PC-9 (cell line): ENCODE data around the gene AAK1. TPM values are rescaled to one million over a fixed set of nuclear protein-coding genes. Genes with fewer than 3 reads are reported as not detected.

Experiments
- BruUV-seq: library from RNA; stranded (reverse); fragments of 400-500 nt; replicated peaks from 2 replicates; lab custom pipeline; 2021; lab: Mats Ljungman, UMichigan
- CTCF ChIA-PET: fragments of 300-600 bp; sonication (Branson Sonifier 250); formaldehyde crosslinking; loops from one replicate; lab custom pipeline; 2022; ENCODE audit warnings: antibody characterized with exemption; lab: Charles Lee
- POLR2A ChIA-PET: fragments of 300-600 bp; sonication (Branson Sonifier 250); formaldehyde crosslinking; loops from one replicate; lab custom pipeline; 2022; ENCODE audit warnings: antibody characterized with exemption; ENCODE audit not compliant: unreplicated experiment; lab: Charles Lee
- DNase-seq, 2 experiments: peaks; one replicate each; pipeline versions ENCODE4 v3.0.0 to v3.0.0-alpha.2; 2015 to 2022; ENCODE audit warnings: mixed read lengths in 1 of 2
- H2AFZ ChIP-seq: fragments of 200-600 bp; sonication (generic); 2 replicates; pipeline ENCODE4 v1.8.1; 2017; ENCODE audit warnings: antibody characterized with exemption
- H3F3A ChIP-seq: fragments of 200-600 bp; sonication (generic); 2 replicates; pipeline ENCODE4 v1.8.1; 2017; ENCODE audit warnings: antibody characterized with exemption, mild to moderate bottlenecking, low read depth; ENCODE audit not compliant: insufficient read depth
- H3K27ac ChIP-seq: fragments of 200-600 bp; sonication (generic); 2 replicates; pipeline ENCODE4 v1.6.1; 2016; ENCODE audit warnings: mixed run types
- H3K27me3 ChIP-seq: fragments of 200-600 bp; sonication (generic); 2 replicates; pipeline ENCODE4 v1.6.1; 2016; ENCODE audit warnings: low read depth, mixed run types; ENCODE audit not compliant: insufficient read depth
- H3K36me3 ChIP-seq: fragments of 200-600 bp; sonication (generic); 2 replicates; pipeline ENCODE4 v1.6.1; 2016; ENCODE audit warnings: low read depth, mixed run types
- H3K4me1 ChIP-seq: fragments of 200-600 bp; sonication (generic); replicated peaks from 2 replicates; pipeline ENCODE4 v1.6.1; 2016; ENCODE audit warnings: mixed run types; ENCODE audit not compliant: insufficient read depth
- H3K4me2 ChIP-seq: fragments of 200-600 bp; sonication (generic); 2 replicates; pipeline ENCODE4 v1.6.1; 2017; ENCODE audit warnings: mixed run types
- H3K4me3 ChIP-seq: fragments of 200-600 bp; sonication (generic); 2 replicates; pipeline ENCODE4 v1.6.1; 2016; ENCODE audit warnings: mixed run types
- H3K79me2 ChIP-seq: fragments of 200-600 bp; sonication (generic); 2 replicates; pipeline ENCODE4 v1.6.1; 2017; ENCODE audit warnings: low read depth, mixed run types
- H3K9me2 ChIP-seq: fragments of 200-600 bp; sonication (generic); 2 replicates; pipeline ENCODE4 v1.8.1; 2017; ENCODE audit warnings: mild to moderate bottlenecking; ENCODE audit not compliant: insufficient read depth
- H3K9me3 ChIP-seq: fragments of 200-600 bp; sonication (generic); 2 replicates; pipeline ENCODE4 v1.8.1; 2016; ENCODE audit warnings: low read depth; ENCODE audit not compliant: insufficient read depth
- H4K20me1 ChIP-seq: fragments of 200-600 bp; sonication (generic); 2 replicates; pipeline ENCODE4 v1.8.1; 2017; ENCODE audit not compliant: insufficient read depth
- EZH2 ChIP-seq: fragments of 200-600 bp; sonication (generic); IDR thresholded peaks from 2 replicates; pipeline ENCODE4 v1.8.0; 2017; ENCODE audit warnings: antibody characterized with exemption, low read depth
- intact Hi-C: fragments of 100-400 bp; cut with micrococcal nuclease; formaldehyde crosslinking; loops from one replicate; pipeline ENCODE4 v1.10.0; 2022; ENCODE audit not compliant: unreplicated experiment
- total RNA-seq: library from RNA; stranded (reverse); gene quantifications from 2 replicates; pipeline ENCODE4 v1.2.3, GENCODE V29; 2021
- TF ChIP-seq, protein P1 (sequence below): fragments of 200-600 bp; sonication (generic); conservative IDR thresholded peaks from 2 replicates; pipeline ENCODE4 v1.6.1; 2017; ENCODE audit warnings: mixed run types, antibody characterized with exemption, mild to moderate bottlenecking, moderate library complexity

AAK1 gene
- total RNA-seq, 1 experiment from 2014 or later = 66.6 TPM

DNA sequence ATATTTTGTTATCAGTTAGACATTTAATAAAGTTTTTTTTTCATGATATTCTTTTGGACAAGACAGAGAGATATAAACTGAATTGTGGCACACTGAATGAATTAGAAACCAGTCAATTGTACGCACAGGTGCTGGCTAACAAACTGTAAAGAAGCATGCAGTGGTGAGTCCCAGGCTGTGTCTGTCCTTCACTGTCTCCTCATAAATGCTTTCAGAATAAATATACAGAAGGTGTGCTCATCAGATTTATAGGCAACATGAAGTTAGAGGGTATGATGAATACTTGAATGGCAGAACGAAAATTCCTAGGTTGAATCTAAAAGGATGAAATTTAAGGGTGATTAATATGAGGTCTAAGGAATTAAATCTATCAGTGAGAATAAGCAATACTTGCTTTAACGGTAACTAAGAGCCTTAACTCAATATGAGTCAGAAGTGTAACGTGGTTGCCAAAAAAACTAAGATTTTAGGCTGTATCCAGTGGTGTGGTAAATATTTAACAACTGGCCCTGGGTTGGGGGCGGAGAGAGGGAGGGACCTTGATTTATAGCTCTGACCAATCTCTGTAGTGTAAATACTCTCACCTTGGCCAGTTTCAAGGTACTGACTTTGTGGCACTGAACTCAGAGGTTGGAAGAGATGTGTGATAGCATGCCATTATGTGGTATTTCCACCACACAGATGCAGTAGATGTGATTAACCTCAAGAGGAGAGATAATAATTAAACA lies 41.9 kb upstream of the AAK1 start:
- Histone ChIP-seq H2AFZ (no peak overlapping the region), H3K4me1 (0 out of 2 replicates have a peak, but pooled peaks cover 9% of the 10 kb centered on the region), H3K79me2 (no peaks in the 10 kb centered on the region), H3K4me3 (no peak overlapping the region), H3K9me3 (no peaks in the 10 kb centered on the region), H3F3A (no peaks in the 10 kb centered on the region), H3K4me2 (no peak overlapping the region), H3K27ac (no peak overlapping the region), H3K9me2 (no peaks in the 10 kb centered on the region), H3K36me3 (no peaks in the 10 kb centered on the region), H4K20me1 (no peaks in the 10 kb centered on the region), H3K27me3 (no peaks in the 10 kb centered on the region)
- TF ChIP-seq, protein P1, sequence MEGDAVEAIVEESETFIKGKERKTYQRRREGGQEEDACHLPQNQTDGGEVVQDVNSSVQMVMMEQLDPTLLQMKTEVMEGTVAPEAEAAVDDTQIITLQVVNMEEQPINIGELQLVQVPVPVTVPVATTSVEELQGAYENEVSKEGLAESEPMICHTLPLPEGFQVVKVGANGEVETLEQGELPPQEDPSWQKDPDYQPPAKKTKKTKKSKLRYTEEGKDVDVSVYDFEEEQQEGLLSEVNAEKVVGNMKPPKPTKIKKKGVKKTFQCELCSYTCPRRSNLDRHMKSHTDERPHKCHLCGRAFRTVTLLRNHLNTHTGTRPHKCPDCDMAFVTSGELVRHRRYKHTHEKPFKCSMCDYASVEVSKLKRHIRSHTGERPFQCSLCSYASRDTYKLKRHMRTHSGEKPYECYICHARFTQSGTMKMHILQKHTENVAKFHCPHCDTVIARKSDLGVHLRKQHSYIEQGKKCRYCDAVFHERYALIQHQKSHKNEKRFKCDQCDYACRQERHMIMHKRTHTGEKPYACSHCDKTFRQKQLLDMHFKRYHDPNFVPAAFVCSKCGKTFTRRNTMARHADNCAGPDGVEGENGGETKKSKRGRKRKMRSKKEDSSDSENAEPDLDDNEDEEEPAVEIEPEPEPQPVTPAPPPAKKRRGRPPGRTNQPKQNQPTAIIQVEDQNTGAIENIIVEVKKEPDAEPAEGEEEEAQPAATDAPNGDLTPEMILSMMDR = no peak
- no peak for TF ChIP-seq EZH2
- ChIA-PET CTCF (no interaction called here), POLR2A (no interaction called here)
- intact Hi-C loops = no loop called here
- BruUV-seq = no TSS peak
- no peak for DNase-seq

DNA sequence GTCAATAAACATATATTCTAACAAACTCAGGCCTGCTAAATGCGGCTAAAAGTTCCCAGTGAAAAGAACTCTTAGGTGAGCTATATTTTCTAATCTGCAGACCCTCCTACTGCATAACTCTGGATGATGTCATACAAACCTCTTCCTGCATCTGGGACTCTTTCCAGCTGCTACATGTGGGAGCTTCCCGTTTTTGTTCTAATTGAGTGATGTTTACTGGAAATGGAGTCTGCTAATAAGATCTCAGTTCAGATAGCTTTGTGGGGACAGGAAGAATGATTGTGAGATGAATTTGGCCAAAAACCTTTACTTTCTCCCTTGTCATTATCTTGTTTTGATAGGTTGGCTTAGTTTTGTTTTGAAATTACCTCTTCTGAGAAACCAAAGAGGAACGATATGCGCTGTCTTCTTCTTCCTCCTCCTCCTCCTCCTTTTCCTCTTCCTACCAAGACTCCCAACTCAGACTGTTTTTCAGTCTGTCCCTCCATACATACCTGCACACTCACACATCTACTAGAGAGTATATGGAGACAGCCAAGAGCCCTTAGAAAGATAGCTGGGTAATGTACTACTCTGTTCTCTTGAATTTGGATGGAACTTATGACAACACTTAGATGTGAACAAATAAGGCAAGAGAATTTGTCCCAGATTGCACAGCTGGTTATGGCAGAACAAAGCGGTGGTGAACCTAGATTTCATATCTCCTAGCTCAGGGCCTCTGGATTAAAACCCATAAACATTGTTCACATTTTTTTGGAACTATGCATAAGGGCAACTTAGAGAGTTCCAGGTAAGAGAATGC lies 39.8 kb upstream of the AAK1 start:
- H2AFZ ChIP-seq = no peak overlapping the region
- TF ChIP-seq, protein P1 = no peak
- no peak for TF ChIP-seq EZH2
- H3K79me2 ChIP-seq = no peaks in the 10 kb centered on the region
- H4K20me1 ChIP-seq = no peaks in the 10 kb centered on the region
- intact Hi-C loops = no loop called here
- no peaks in the 10 kb centered on the region for H3K27me3 ChIP-seq
- peak in 1 of 2 experiments; percentile 55 for DNase-seq
- no peaks in the 10 kb centered on the region for H3K9me2 ChIP-seq
- H3F3A ChIP-seq = no peaks in the 10 kb centered on the region
- H3K4me1 ChIP-seq = 0 out of 2 replicates have a peak, but pooled peaks cover 9% of the 10 kb centered on the region
- no peak overlapping the region for H3K4me2 ChIP-seq
- no peaks in the 10 kb centered on the region for H3K9me3 ChIP-seq
- no peak overlapping the region for H3K4me3 ChIP-seq
- CTCF ChIA-PET = interaction anchor here (0.6 kb wide), 1 partner anchor 194 kb away, joined by 4 read pairs; no protein-coding TSS in a partner anchor
- no TSS peak for BruUV-seq
- POLR2A ChIA-PET = interaction anchor here (0.5 to 0.7 kb wide), 3 partner anchors 50 to 610 kb away, joined by 3 to 22 read pairs (median 7); no protein-coding TSS in a partner anchor
- H3K36me3 ChIP-seq = no peaks in the 10 kb centered on the region
- H3K27ac ChIP-seq = no peak overlapping the region

DNA sequence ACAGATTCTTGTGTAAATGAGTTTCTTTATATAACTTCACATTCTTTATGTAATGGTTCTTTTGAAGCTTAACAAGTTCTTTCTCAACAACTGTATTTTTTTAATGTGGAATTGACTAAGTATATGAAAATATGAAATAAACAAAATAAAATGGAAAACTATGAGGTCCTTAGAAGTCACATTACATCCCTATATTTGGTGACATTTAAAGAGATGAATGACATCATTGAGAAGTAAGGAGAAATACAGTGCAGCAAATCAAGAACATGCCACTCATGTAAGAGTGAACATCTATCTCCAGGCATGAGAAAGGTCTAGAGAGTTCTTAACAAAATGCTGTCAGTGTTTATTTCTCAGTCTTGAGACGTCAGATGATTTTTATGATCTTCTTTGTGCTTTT lies 39.0 kb upstream of the AAK1 start:
- no TSS peak for BruUV-seq
- Histone ChIP-seq H2AFZ (no peak overlapping the region), H3K4me3 (no peak overlapping the region), H3K27ac (no peak overlapping the region), H3K9me3 (no peaks in the 10 kb centered on the region), H3K4me2 (no peak overlapping the region), H4K20me1 (no peaks in the 10 kb centered on the region), H3F3A (no peaks in the 10 kb centered on the region), H3K4me1 (0 out of 2 replicates have a peak, but pooled peaks cover 9% of the 10 kb centered on the region), H3K79me2 (no peaks in the 10 kb centered on the region), H3K27me3 (no peaks in the 10 kb centered on the region), H3K9me2 (no peaks in the 10 kb centered on the region), H3K36me3 (no peaks in the 10 kb centered on the region)
- CTCF ChIA-PET = no interaction called here
- no peak for DNase-seq
- POLR2A ChIA-PET = interaction anchor here (0.5 to 0.7 kb wide), 2 partner anchors 51 to 100 kb away, joined by 7 to 22 read pairs; no protein-coding TSS in a partner anchor
- intact Hi-C loops = no loop called here
- TF ChIP-seq EZH2 = no peak
